Central memory CD4-positive, alpha-beta T cell (primary cell): ENCODE data around the gene ARPC5L.
"Not testable (repeated sequence)": the region's sequence is repeated elsewhere in the genome, so short reads cannot be mapped to it uniquely, and the experiment has no call there.

ENCODE experiments used
- DNase-seq: peaks from one replicate; pipeline ENCODE4 v3.0.0; 2022

ARPC5L gene

GRCh38 chr9:124841075-124841821 is 20.7 kb upstream of the ARPC5L start:
- DNase-seq, result no peak

DNA sequence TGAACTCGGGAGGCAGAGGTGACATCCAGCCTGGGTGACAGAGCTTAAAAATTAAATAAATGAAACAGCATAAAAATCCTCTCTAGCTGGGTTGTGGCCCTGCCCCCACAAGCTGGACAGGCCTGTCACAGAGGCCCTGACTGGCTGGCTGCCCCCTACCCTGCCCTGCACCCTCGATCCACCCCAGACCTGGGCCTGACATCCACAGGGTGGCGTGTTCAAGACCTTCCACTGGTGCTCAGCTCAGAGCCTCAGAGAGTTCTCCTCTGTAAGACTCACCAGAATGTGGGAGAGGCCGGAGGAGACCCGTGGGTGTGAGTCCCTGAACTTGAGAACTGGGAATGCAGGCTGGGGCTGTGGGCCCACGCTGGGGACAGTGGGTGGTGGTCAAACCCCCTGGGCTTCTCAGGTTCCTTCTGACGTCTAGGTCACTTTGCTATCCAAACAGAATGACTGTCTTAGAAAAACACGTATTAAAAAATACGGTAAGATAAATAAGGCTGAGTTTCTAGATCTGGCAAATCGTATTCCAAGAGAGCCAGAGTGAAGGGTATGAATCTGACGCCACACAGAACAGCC is 18.4 kb upstream of the ARPC5L start:
- no peak for DNase-seq

DNA sequence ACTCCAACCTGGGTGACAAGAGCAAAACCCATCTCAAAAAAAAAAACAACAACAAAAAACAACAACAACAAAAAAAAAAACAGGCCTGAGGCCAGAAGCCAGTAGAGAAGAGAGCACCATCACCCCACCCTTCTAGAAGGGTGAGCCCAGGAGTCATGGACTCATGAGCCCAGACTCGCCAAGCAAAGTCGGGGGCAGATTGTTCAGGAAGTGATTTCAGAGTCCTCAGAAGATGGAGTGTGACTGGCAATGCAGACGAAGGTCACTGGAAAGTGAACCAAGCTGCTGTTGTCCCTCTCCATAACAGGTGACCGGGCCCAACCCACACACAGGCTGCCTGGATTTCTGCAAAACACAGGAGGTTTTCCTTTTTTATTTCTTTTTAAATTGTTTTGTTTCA is 17.6 kb upstream of the ARPC5L start:
- no peak for DNase-seq

DNA sequence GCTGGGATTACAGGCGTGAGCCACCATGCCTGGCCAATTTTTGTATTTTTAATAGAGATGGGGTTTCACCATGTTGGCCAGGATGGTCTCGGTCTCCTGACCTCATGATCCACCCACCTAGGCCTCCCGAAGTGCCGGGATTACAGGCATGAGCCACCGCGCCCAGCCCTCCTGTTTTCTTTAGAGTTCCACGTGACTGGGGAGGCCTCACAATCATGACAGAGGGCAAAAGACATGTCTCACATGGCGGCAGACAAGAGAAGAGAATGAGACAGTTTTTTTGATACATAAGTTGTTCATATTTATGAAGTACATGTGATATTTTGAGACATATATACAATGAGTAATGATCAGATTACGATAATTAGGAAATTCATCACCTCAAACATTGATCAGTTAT is 15.5 kb upstream of the ARPC5L start:
- DNase-seq, result not testable (repeated sequence)

- no peak for DNase-seq
These were observed 15.0 kb upstream of the ARPC5L start for GRCh38 chr9:124846969-124847368.

GRCh38 chr9:124849801-124850200 is 12.1 kb upstream of the ARPC5L start:
- no peak for DNase-seq

DNA sequence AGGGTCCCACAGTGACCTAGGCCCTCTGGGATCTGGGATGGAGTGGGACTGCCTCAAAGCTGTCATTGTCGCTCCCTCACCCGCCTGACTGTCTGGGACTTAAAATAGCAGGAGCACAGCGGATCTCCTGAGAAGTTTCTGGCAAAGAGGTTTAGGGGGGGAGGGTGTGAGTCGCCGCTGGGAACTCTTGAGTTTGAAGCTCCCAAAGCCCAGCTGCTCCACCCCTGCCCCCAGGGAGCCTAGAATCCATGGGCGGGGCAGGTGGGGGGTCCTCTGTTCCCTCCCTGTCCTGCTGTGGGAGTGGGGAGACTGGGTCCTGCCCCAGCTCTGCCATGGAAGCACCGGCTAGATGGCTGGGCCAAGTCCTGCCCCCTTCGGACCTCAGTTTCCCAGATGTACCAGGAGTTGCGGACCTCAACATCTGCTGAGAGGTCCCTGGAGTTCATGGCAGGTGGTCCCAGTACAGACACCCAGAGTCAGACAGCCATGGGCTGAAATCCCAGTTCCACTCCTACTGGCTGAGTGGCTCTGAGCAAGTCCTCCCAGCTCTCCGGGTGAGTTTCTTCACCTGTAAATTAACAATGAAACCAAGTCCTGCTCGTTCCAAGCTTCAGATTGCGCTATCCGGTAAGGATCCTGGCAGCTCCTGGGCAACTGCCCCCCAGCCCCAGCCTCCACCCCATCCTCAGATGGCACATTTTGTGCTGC is 9.7 kb upstream of the ARPC5L start:
- DNase-seq, result no peak

DNA sequence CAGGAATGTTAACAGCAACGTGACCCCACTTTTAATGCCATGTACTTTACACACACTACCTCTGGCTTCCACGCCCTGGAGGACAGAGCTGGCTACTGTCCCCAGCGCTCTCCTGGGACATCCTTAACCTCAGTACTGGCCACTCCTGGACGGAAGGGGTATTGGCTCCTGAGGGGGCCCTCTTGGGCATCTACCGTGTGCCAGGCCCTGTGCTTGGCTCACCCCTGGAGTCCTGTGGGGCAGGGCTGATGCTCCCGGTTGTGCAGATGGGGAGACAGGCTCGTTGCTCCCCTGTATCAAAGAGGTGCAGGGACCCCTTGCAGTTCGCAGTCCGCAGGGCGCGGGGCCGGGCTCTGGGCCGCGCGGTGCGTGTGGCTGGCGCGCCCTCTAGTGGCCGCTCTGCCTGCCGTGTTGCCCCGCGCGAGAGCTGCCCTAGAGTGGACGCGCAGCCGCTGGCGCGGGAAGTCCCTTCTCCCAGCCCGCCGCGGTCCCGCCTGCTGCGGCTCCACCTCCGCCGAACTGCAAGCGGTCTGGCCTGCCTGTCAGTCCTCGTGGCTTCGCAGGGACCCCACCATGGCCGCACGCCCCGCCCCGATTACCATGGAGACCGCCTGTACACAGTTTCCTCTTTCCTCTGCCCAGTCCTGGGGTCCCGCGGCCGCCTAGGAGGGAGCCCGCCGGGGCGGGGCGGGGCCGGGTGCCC is 8.9 kb upstream of the ARPC5L start, which contains the start of gene WDR38:
Gene WDR38 (plus strand): TSS at position 632 of the 703 bp plus-strand sequence. CDS start 72 bp downstream, outside the sequence.
- peak; percentile 78 for DNase-seq

DNA sequence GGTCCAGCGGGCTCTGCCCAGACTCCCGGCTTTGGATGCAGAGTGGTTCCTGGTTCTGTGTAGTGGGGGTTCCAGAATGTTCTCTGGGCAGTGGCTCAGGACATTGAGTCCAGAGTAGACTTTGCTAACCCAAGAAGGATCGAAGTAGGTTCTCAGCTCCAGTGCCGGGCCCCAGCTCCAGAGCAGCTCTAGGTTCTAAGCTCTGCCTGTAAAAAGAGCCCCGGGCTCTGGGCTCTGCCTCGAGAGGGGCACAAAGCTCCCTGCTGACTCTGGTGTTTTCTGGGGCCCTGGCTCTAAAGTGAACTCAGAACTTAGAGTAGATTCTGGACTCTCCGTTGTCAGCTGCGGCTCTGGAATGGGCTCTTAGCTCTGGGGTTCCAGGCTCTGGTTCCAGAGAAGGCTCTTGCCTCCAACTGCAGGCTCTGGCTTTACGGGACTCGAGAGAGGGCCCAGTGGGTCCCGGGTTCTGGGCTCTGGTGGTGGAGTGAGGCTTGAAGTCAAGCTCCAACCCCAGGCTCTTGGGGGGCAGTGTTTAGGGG is 8.3 kb upstream of the ARPC5L start:
- DNase-seq, result no peak

- DNase-seq, result no peak
These were observed 7.8 kb upstream of the ARPC5L start for GRCh38 chr9:124854161-124854560.

DNA sequence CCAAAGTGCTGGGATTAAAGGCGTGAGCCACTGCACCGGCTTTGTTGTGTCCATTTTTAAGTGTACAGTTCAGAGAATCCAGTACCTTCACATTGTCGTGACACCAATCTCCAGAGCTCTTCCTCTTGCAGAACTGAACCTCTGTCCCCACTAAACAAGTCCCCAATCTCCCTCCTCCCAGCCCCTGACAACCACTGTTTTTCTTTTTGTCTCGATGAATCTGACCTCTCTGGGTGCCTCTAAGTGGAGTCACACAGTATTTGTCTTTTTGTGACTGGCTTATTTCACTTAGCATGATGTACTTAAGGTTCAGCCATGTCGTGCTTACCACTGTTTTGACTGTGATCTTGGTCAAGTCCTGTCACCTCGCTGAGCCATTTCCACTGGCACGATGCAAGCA is 7.1 kb upstream of the ARPC5L start:
- DNase-seq, result no peak

DNA sequence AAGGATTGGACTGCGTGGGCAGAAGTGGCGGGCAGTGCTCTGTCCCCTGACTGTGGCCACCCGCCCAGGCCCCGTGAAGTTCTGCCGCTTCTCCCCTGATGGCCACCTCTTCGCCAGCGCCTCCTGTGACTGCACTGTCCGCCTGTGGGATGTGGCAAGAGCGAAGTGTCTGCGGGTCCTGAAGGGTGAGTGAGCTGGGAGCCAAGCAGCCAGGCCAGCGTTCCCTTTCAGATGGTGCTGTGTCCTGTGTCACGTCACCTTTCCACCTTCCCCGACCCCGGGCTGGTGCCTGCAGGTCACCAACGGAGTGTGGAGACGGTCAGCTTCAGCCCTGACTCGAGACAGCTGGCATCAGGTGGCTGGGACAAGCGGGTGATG is 6.4 kb upstream of the ARPC5L start:
- no peak for DNase-seq

- DNase-seq, result no peak
These were observed 5.8 kb upstream of the ARPC5L start for GRCh38 chr9:124855944-124856765.

- DNase-seq, result no peak
These were observed 4.3 kb upstream of the ARPC5L start for GRCh38 chr9:124857533-124858162.

DNA sequence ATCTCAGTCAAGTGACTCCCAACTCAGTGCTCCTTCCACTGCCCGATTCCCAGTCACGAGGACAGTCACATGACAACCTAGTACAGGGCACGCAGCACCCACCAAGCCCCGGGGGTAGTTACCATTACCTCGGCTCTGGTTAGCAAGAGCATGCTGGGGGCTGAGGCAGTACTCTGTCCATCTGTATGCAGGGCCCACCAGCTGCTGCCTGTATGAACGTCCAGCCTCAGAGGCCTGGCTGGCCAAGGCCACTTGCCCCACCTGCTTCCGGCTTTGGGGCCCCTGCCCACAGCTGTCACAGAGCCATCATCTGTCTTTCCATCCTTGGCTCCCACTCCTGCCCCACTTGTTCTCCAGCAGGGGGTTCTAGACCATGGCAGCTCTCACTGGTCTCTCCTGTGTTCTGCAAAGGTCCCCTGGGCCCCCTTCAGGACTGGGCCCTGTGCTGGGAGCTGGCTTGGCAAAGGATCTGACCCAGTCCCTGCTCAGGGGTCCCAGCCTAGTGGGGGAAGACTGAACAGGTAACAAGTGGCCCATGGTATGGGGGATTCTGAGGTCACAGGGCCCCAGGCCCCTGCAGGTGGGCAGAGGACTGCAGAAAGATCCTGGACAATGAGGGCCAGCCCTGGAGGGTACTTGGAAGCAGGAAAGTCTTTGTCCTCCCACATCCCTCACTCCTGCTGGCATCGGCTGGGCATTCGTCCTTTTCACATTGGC is 3.4 kb upstream of the ARPC5L start:
- no peak for DNase-seq

DNA sequence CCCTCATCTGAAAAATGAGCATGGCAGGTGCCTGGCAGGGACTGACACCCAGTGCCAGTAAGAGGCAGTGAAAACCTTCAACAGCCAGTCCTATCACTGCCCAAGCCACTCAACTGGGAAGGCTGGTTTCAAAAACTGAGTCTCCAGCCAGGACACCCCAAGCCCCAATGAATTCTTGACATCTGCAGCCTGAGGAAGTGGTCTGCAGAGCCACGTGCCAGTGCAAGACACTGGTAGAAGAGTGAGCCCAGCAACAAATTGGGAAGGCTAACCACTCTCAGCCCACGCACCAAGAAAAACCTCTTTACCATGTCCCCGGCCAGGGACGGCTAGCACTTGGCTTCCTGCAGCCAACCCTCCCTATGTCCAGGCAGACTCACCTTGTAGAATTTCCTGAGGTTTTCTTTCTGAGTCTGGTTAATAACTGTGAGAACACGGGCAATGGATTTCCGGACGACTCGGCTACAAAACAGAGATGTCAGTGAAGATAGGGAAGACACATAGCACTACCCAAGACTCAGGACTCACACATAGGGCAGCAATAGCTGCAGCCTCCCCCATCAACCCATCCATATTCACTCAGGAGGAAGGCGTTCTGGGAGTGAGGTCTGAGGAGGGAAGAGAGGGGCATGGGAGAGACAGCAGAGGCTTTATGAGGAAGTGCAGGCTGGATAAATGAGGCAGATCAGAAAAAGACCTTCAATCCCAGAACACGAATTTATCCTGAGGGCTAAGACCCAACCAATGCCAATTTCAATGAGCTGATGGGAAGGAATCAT is 1.9 kb upstream of the ARPC5L start:
- DNase-seq, result no peak

- DNase-seq, result no peak
These were observed 1.2 kb upstream of the ARPC5L start for GRCh38 chr9:124860582-124861341.

- DNase-seq, result no peak
These were observed 1.5 kb downstream of the ARPC5L start for GRCh38 chr9:124863371-124863871.
